Fibroblast of the aortic adventitia (primary cell): Measurements from ENCODE around the gene LRRC25. TPM values are rescaled to one million over a fixed set of nuclear protein-coding genes. Genes with fewer than 3 reads are reported as not detected.
A peak's percentile ranks its signal among the peaks of the same experiment; 100 is the strongest.

Source experiments
- DNase-seq: peaks from one replicate; pipeline ENCODE4 v3.0.0-alpha.2; 2010; ENCODE audit warnings: low read depth
- H3K4me3 ChIP-seq: 2 replicates; pipeline ENCODE4 v1.5.1; 2011; ENCODE audit warnings: low read depth, mild to moderate bottlenecking, control low read depth, low read length, moderate library complexity
- CTCF ChIP-seq: IDR thresholded peaks from 2 replicates; pipeline ENCODE4 v1.5.1; 2011; ENCODE audit warnings: mild to moderate bottlenecking, low read length, control low read depth, inconsistent platforms; ENCODE audit not compliant: insufficient read depth
- total RNA-seq: library from RNA; depleted of rRNA; stranded (reverse); fragments of >200 nt; gene quantifications from 2 replicates; pipeline ENCODE4 v1.2.3, GENCODE V29; 2012; ENCODE audit warnings: low replicate concordance

The LRRC25 gene
- total RNA-seq, 1 donor, result 0.09 TPM

DNA sequence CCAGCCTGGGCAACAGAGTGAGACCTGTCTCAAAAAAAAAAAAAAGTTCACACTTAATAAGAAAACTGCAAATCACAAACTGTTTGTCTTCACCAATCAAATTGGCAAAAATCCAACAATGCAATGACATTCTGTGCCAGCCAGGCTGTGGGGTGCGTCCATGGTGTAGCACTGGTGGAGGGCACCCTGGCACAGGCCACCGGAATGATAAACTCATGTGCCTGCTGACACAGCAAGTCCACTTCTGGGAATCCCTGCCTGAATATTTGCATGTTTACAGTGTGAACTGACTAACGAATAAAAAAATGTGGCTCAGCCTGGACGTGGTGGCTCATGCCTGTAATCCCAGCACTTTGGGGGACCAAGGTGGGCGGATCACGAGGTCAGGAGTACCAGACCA lies 1.6 kb upstream of the LRRC25 start:
- TF ChIP-seq CTCF, result no peak
- no peak overlapping the region for H3K4me3 ChIP-seq
- peak; percentile 49 for DNase-seq

DNA sequence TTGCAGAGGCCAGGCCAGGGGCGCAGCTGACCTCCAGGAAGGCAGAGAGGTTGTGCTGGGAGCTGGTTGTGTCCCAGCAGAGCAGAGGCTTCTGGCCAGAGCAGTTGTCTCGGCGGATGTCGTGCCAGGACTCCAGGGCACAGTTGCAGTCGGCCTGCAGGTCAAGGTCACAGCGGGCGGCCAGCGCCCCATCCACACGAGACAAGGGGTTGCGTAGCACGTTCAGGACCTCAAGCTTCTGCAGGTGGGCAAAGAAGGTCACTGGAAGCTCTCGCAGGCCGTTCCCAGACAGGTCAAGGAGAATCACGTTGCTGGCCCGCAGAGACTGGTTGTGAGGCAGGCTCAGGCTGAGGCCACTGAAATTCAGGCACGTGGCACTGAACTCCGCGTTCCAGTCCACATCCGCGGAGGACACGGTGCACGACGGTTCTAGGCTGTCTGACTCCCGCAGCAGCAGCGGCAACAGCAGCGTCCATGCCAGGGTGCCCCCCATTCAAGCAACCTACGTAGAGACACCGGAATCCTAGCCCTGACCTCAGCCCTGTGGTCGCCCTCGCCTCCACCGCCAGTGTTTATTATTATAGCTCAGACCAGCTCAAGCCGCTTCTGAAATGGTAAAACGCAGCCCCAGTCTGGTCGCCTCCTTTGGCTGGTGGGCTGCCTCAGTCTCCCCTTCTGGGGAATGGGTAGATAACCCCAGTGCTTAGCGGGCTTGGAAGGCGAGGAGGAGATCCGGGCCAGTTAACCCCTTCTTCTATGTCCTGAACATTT lies 766 bp downstream of the LRRC25 start:
- no peak for TF ChIP-seq CTCF
- DNase-seq, result no peak
- H3K4me3 ChIP-seq, result no peak overlapping the region

GRCh38 chr19:18393836-18394235 lies 3.6 kb downstream of the LRRC25 start:
- H3K4me3 ChIP-seq, result no peak overlapping the region
- no peak for TF ChIP-seq CTCF
- DNase-seq, result no peak

DNA sequence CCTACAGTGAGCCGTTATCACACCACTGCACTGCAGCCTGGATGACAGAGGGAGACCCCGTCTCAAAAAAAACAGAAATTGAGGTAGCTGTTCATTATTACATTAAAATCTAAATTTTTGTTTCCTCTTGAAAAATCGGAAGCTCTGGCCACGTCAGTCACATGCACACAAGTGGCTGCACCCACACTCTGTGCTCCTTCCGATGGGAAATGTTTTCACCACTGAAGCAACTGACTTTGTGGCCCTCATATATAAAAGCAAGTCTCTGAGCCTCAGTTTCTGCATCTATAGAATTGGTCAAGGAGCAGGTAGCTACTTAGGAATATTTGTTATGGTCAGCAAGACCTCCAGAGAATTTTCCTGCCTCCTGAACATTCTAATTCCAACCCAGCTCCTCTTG lies 4.5 kb downstream of the LRRC25 start:
- TF ChIP-seq CTCF, result no peak
- no peak overlapping the region for H3K4me3 ChIP-seq
- DNase-seq, result no peak

- no peak for DNase-seq
- H3K4me3 ChIP-seq, result no peak overlapping the region
Observed at GRCh38 chr19:18392417-18392816, 5.0 kb downstream of the LRRC25 start.

DNA sequence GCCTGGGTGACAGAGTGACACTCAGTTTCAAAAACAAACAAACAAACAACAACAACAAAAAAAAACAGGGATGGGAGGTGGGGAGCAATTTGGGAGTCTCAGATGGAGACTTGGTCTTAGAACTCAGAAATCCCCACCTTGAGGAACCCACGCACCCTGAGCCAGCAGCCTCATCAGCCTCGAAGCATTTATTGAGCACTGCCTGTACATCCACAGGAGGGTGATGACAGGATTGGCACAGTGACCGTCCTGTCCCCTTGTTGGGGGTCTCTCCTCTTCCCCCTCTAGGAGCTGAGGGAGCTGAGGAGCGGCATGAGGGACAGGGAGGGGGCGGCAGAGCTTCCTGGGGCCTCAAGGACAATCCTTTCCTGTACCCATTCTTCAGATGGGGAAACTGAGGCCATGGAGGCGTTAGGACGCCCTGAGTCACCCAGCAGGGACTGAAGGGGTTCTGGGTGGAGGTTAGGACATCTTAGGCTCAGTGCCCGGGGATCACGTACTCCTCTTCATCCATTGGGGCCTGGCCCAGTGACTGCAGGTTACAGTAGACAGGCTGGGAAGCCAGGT lies 5.8 kb downstream of the LRRC25 start:
- no peak for DNase-seq
- H3K4me3 ChIP-seq, result no peak overlapping the region
- no peak for TF ChIP-seq CTCF

More at GRCh38 chr19:18392417-18392816, 5.0 kb downstream of the LRRC25 start:
- TF ChIP-seq CTCF, result no peak
